Colonic mucosa (tissue), 4 donors: Measurements from ENCODE around the gene L3MBTL2. TPM values are rescaled to one million over a fixed set of nuclear protein-coding genes. Genes with fewer than 3 reads are reported as not detected.
"Not testable (repeated sequence)": the region's sequence is repeated elsewhere in the genome, so short reads cannot be mapped to it uniquely, and the experiment has no call there.

ENCODE experiments used
- DNase-seq: peaks from one replicate; pipeline ENCODE4 v3.0.0-alpha.2; 2020
- H3K27ac ChIP-seq: fragments of 200-600 bp; one replicate; pipeline ENCODE4 v1.8.0; 2021
- H3K27me3 ChIP-seq: fragments of 200-600 bp; one replicate; pipeline ENCODE4 v1.8.0; 2021
- H3K36me3 ChIP-seq: fragments of 200-600 bp; one replicate; pipeline ENCODE4 v1.8.0; 2021
- H3K4me1 ChIP-seq: fragments of 200-600 bp; one replicate; pipeline ENCODE4 v1.8.0; 2021; ENCODE audit warnings: mild to moderate bottlenecking
- H3K4me3 ChIP-seq: fragments of 200-600 bp; one replicate; pipeline ENCODE4 v1.8.0; 2021
- H3K9ac ChIP-seq, 2 donors: one replicate each; pipeline ENCODE4 v1.7.0; 2013; ENCODE audit warnings: control low read depth in 2 of 2, low read depth in 2 of 2, low read length in 2 of 2
- H3K9me3 ChIP-seq: fragments of 200-600 bp; one replicate; pipeline ENCODE4 v1.8.0; 2021
- CTCF ChIP-seq: fragments of 200-600 bp; IDR thresholded peaks from one replicate; pipeline ENCODE4 v1.8.0; 2022; ENCODE audit warnings: antibody characterized with exemption, mild to moderate bottlenecking
- intact Hi-C: fragments of 100-400 bp; cut with DNase I; formaldehyde crosslinking; loops from one replicate; pipeline ENCODE4 v1.14.1; 2022
- total RNA-seq, 2 donors: library from RNA; stranded (reverse); fragmentation: NEBNext Ultra II Directional in 1 of 2; extraction: Animal tissue kit (Norgen Biotek cat#: 25700) in 1 of 2; gene quantifications; one replicate each; pipeline ENCODE4 v1.2.1, GENCODE V29; 2021
- donor health status: healthy.
- donor health status: DM: no; HTN: no; CAD: no.
- donor health status: DM: no; HTN: no; CAD: no.

The L3MBTL2 gene
- total RNA-seq, 2 donors from 2014 or later, result 13.2 to 27.9 TPM

- no peak for DNase-seq
- Histone ChIP-seq H3K36me3 (peaks cover 35% of the 10 kb centered on the region), H3K4me1 (no peaks in the 10 kb centered on the region), H3K4me3 (no peak overlapping the region), H3K9me3 (no peaks in the 10 kb centered on the region), H3K27me3 (no peaks in the 10 kb centered on the region), H3K9ac (no peak overlapping the region), H3K27ac (no peak overlapping the region)
- intact Hi-C loops, result loop anchor here (5.0 kb wide), 1 partner anchor 45 kb away; no protein-coding TSS in a partner anchor
- no peak for TF ChIP-seq CTCF
These were observed 28.0 kb upstream of the L3MBTL2 start for GRCh38 chr22:41177040-41177621.

GRCh38 chr22:41177622-41178424 is 27.3 kb upstream of the L3MBTL2 start:
- intact Hi-C loops, result loop anchor here (5.0 kb wide), 1 partner anchor 46 kb away; no protein-coding TSS in a partner anchor
- TF ChIP-seq CTCF, result no peak
- Histone ChIP-seq H3K27ac (no peak overlapping the region), H3K4me3 (no peak overlapping the region), H3K9me3 (no peaks in the 10 kb centered on the region), H3K9ac (no peak overlapping the region), H3K27me3 (no peaks in the 10 kb centered on the region), H3K36me3 (peaks cover 28% of the 10 kb centered on the region), H3K4me1 (no peaks in the 10 kb centered on the region)
- no peak for DNase-seq

- no peaks in the 10 kb centered on the region for H3K27me3 ChIP-seq
- DNase-seq, result no peak
- intact Hi-C loops, result loop anchor here (5.0 kb wide), 1 partner anchor 46 kb away; no protein-coding TSS in a partner anchor
- H3K27ac ChIP-seq, result no peak overlapping the region
- TF ChIP-seq CTCF, result no peak
- H3K9ac ChIP-seq, result peak overlapping the region in 1 of 2 donors; percentile 12
- no peaks in the 10 kb centered on the region for H3K4me1 ChIP-seq
- H3K4me3 ChIP-seq, result no peak overlapping the region
- peaks cover 22% of the 10 kb centered on the region for H3K36me3 ChIP-seq
- no peaks in the 10 kb centered on the region for H3K9me3 ChIP-seq
These were observed 26.6 kb upstream of the L3MBTL2 start for GRCh38 chr22:41178425-41178975.

- H3K36me3 ChIP-seq, result peaks cover 16% of the 10 kb centered on the region
- intact Hi-C loops, H3K9ac ChIP-seq, DNase-seq, H3K4me1 ChIP-seq, H3K27me3 ChIP-seq, H3K9me3 ChIP-seq, H3K4me3 ChIP-seq, H3K27ac ChIP-seq: not testable (repeated sequence)
These were observed 24.8 kb upstream of the L3MBTL2 start for GRCh38 chr22:41180362-41180761.

- Histone ChIP-seq H3K4me1 (no peaks in the 10 kb centered on the region), H3K4me3 (no peak overlapping the region), H3K9me3 (no peaks in the 10 kb centered on the region), H3K27me3 (no peaks in the 10 kb centered on the region), H3K9ac (no peak overlapping the region), H3K27ac (no peak overlapping the region), H3K36me3 (peaks cover 16% of the 10 kb centered on the region)
- no peak for TF ChIP-seq CTCF
- intact Hi-C loops, result no loop called here
- no peak for DNase-seq
These were observed 24.2 kb upstream of the L3MBTL2 start for GRCh38 chr22:41180926-41181325.
